ENCODE measurements around the gene TMEM82.

The TMEM82 gene

DNA sequence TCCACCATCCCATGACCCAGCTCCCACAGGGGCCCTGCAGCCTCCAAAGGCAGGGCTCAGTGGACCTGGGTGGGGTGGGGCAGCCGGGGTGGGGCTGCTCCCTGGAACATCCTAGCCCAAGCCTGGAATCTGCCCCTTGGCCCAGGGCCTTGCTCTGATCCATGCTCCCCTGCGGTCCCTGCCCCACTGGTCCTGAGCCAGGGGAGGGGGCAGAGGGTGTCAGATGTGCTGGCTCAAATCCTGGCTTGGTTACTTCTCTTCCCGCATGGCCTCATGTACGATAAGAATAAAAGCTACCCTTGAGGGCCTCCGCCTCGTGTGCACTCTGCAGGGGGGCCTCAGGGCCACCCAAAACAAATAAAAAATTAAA is 5.4 kb upstream of the TMEM82 start:
- DNase-seq, result no peak

DNA sequence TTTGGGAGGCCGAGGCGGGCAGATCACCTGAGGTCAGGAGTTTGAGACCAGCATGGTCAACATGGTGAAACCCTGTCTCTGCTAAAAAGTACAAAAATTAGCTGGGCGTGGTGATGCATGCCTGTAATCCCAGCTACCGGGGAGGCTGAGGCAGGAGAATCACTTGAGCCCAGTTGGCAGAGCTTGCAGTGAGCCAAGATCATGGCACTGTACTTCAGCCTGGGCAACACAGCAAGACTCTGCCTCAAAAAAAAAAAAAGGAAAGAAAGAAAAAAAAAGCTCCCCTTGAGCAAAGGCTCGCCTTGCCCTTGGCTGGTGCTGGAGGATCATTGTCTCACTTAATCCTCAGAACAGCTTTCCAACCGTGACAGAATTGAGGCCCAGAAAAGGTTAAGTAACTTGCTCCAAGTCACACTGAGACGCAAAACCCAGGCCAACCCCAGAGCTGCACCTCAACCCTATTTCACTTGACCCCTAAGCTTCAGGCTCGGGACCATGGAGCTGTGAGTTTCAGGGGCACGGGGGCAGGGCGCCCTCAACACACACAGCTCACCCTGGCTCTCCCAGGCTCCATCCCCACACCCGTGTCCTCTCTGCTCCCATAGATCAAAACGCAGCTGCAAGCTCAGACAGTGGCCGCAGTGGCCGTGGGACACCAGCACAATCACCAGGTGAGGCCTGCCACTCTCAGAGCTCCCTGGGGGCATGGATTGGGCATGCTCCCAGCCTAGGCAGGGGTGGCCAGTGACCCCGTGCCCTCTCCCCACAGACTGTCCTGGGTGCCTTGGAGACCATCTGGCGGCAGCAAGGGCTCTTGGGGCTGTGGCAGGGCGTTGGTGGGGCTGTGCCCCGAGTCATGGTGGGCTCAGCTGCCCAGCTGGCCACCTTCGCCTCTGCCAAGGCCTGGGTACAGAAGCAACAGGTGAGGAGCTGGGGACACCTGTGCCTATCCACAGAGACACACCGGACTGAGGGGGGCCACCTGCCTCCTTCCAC is 4.7 kb upstream of the TMEM82 start:
- no peak for DNase-seq

DNA sequence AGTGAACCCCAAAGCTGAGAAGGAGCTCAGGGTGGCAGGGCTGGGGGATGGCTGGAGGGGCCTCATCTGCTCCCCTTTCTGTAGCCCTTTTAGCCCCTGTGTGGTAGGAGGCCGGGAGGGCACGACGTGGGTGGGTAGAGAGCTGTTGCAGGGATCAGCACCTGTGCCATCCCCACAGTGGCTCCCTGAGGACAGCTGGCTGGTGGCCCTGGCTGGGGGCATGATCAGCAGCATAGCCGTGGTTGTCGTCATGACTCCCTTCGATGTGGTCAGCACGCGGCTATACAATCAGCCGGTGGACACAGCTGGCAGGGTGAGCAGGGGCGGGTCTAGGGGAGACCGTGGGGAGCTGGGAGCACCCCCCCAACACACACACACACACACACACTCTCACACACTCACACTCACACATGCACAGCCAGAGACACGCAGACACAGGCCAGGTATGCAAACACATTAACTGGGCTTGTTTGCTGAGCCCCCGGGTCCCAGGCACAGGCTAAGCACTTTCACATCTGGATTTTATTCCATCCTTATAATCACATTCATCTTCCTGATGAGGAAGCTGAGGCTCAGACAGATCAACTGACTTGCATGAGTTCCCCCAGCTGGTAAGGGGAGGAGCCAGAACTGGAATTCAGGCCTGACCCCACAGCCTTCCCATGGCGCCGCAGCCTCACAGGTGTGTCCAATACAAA is 3.7 kb upstream of the TMEM82 start:
- no peak for DNase-seq

DNA sequence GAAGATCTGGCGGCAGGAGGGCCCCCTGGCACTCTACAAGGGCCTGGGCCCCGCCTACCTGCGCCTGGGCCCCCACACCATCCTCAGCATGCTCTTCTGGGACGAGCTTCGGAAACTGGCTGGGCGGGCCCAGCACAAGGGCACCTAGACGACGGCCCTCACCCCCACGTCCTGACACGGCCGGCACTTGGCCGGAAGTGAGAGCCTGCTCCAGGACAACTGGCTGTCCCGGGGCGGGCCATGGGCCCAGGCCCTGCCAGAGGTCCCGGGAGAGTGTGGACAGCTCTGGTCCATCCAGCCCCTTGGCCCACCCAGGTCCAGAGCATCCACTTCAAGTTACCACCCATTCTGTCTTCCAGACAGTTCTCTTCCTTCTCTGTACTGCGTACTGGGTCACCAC is 3.0 kb upstream of the TMEM82 start:
- no peak for DNase-seq

DNA sequence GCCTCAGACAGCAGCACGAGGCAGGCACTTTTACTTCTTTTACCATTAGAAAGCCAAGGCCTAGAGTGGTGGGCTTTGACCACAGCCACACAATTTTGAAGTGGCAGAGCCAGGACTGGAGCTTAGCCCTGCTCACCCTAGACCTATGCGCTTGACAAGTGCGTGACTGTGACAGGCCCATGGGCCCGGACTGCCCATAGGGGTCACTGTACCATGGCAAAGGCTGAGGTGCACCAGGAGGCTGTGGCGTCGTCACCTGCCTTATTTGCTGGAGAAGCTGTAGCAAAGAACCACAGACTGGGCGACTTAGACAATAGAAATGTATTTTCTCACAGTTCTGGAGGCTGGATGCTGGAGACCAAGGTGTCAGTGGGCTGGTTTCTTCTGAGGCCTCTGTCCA is 2.6 kb upstream of the TMEM82 start:
- DNase-seq, result no peak

DNA sequence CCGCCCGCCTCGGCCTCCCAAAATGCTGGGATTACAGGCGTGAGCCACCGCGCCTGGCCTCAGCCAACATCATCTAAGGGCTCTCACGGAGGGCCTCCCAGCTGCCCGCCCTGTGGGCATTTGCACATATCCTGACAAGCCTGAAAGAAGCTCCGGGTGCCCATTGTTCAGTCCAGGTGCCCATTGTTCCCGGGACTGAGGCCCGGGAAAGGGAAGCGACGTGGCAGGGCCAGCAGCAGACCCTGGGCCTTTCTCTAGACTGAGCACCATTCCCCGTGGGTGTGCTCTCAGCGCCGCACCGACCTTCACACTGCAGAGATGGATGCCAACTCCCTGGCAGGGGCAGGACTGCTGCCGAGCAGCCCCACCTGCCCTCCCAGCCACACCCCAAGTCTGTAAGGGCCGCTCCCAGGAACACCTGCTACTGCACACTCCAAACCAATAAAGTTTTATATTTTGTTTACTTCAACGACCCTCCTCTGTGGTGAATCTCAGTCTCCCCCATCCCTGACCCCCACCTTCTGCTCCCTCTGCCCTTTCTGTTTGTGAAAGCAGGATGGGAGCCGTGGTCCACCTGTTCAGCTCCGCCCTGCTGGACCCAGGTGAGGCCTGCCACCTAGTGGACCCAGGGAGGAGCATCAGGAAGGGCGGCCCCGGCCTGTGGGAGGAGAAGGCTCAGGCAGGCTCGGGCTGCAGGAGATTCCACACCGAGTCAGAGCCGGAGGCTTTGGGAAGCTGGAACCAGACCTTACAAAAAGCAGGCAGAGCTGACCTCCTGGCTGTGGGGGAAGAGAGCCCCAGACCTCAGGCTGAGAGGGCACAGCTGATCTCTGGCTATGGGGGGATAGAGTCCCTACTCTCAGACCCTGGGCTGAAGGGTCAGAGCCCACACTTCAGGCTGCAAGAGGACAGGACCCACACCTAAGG is 1.1 kb upstream of the TMEM82 start:
- DNase-seq, result peak; percentile 83

DNA sequence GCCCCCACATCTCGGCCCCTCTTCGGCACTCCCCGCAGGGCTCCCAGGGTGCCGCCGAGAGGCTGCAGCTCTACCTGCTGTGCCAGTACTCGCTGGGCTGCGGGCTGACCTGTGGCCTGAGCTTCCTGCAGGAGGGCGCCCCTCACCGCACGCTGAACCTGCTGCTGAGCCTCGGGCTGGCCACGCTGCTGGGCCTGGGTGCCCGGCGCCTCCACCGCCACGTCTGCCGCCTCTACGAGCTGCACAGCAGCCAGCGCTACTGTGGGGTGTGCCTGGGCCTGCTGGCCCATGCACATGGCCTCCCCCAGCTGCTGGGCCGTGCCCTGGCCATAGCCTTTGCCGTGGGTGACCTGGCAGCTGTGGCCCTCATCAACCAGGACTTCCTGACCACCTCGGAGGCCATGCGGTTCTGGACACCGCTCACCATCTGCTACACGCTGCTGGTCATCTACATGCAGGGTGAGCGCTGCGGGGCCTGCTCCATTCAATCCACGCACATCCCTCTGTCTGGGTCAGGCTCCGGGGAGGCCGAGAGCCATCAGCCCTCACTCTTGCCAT is 1.9 kb downstream of the TMEM82 start:
- DNase-seq, result no peak

DNA sequence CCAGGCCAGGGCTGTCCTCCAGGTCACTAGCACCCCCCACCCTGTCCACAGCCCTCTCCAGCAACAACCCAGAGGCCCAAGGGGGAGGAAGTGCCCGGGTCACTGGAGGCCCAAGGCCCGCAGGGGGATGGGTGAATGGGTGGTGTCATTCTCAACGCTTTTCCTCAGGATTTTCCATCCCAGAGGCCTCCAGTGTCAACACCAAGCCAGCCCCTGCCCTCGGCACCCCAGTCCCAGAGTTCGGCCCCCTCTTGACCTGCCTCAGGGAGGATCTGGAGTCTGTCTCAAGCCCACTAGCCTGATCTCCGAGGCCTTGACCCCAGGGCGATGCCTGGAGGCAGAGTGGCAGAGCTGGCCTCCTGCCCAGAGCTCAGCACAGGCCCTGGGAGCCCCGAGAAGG is 5.1 kb downstream of the TMEM82 start:
- DNase-seq, result no peak

DNA sequence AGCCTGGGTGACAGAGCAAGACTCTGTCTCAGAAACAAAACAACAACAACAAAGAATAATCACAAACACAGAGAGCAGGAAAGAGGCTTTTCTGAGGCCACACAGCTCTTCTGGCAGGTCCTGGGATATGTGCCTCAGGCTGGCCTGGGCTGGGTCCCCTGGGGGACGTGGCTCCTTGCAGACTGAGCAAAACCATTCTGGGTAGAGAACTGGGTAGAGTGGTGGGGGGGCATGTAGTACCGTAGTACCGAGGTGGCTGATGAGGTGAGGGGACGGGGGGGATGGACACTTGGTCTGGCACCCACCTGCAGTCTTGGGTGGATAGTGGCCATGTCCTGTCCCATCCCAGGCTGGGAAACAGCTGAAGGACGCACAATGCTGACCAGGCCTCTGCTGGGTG is 6.0 kb downstream of the TMEM82 start:
- no peak for DNase-seq

DNA sequence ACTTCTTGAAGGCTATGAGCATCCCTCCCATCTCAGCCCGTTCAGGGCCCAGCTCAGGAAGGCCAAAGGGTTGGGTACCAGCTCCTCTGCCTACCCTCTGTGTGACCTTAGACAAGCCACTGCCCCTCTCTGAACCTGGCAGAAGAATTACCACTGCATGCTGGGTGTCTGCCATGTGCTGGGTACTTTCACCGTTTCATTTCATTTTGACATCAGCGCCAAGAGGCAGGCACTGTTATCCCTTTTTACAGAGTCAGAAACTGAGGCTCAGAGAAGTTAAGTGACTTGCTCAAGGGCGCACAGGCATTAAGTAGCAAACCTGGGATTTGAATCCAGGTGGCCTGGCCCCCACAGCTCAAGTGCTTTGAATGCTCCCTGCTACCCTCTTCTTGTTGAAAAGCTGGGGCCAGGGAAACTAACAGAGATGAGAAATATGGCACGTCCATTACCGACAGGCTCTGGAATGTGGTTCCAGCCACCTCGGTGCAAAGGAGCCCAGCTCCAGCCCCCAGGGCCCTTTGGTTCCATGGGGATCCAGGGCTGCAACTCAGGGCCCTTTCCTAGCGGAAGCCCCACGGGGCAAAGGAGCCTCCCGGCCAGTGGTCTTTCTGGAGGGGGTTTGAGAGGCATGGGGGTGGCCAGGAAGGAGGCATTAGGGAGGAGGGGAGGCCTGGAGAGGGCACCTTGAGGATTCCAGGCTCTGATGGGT is 6.5 kb downstream of the TMEM82 start:
- DNase-seq, result no peak

DNA sequence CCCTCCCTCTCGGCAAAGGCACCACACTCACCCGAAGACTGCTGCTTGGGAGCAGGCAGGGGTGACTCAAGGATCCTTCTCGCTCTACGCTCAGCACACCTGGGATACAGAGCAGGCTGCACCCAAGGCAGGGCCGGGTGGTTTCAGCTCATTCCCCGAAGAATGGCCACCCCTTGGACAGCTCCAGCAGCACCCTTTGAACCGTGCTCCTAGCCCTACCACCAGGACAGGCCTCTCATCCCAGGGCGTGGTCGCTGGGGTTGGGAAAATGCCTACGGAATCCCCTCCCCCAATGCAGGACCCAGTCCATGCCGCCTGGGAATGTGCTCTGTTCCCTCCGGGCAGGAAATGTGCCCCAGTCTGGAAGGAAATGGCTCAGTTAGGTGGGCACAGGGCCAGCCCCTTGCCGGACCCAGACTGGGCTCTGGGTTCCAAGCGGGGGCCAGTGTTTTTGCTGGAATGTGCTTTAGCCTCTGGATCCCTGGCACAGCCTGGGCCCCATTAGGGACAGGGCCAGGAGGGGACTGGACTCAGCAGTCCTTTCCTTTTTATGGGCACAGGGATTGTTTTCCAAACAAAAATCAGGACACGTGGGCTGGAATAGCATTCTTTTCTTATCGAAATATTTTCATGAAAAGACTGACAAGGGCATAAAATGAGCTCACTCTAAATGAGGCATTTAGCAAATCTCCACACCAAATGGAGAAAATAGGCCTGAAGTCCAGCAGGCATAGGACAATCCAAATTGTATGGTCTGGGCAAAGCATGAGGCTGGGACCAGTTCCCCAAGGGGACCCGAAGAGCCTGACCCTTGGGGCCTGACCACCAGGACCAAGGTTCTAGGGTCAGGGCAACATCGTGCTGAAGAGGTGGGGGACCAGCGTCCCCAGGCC is 7.3 kb downstream of the TMEM82 start:
- no peak for DNase-seq

DNA sequence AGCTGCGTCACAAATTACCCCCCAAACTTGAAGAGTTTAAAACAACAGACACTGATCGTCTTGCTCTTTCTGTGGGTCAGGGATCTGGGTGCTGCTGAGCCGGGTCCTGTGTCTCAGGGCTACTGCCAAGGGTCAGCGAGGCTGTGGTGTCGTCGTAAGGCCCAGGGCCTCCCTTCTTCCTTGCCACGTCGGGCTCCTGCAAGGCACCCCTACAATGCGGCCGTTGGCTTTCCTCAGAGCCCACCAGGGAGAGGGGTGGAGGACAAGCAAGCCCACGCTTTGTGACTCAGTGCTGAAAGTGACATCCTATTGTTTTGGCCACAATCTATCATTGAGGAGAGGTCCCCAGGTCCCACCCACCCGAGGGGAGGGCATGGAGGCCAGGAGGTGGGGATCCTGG is 8.6 kb downstream of the TMEM82 start:
- no peak for DNase-seq

DNA sequence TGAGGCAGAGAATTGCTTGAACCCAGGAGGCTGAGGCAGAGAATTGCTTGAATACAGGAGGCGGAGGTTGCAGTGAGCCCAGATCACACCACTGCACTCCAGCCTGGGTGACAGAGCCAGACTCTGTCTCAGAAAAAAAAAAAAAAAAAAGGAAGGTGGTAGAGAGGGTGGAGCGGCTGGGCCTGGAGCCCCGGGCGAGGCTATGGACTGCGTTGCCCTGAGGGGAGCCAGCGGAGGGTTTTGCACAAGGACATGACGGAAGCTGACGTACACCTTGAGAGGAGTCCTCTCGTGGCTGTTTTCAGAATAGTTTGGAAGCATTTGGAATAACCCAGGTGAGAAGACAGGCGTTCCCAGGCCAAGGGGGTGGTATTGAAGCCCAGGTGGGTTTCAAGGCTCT is 9.4 kb downstream of the TMEM82 start:
- no peak for DNase-seq

DNA sequence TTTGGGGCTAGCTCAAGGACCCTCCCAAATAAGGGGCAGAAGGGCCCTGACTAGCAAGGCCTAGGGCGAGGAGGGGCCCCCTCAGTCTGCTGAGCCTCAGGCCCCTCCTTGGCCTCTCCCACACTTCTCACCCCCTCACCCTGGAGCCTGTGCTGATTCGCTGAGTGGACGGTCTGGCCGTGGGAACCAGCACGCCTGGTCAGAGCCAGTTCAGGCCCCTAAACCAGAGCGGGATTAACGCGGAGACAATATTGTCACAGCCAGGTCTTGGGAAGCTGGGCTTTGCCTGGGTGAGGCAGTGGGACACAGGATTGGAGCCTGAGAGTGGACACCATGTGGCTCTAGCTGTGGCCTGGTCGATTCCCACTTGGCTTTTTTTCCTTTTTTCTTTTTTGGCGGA is 11.5 kb downstream of the TMEM82 start:
- DNase-seq, result no peak

DNA sequence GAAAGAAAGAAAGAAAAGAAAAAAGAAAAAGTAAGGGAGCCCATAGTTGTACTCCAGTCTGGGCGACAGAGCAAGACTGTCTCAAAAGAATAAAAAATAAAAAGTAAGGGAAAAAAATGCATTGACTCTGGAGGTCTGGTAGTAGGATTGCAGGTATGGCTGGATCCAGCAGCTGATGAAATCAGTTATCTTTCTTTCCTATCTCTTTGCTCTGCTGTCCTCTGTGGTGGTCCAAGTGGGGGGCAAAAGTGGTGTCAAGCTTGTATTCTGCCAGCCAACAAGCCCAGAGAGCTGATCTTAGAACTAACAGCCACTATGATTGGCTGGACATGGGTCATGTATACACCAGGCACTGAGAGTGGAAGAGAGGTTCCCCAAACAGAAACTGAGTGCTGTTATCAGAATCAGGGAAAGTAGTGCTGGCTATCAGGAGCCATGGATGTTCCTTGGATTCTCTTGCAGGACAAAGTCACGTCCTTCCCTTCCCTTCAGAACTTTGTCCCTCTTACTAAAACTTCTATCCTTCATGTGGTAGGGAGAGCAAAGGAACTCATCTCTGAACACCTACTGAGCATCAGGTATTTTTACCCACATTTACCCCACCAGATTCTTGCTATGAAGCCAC is 12.8 kb downstream of the TMEM82 start:
- DNase-seq, result no peak

DNA sequence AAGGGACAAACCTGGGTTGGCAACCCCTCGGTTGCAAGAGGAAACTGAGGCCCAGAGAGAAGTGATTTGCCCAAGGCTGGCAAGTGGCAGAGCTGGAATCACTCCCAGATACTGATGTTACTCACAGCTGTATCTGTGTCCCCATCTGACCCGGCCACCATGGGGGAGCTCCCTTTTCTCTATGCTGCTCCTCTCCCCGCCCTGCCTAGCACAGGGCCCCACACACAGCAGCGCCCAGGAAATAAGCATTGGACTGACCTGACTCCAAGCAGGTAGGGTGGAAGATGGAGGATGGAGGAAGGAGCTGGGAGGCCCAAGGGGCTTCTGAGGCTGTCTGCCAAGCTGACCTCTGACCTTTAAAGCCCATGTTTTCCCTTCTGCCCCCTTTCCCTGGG is 13.3 kb downstream of the TMEM82 start:
- no peak for DNase-seq

DNA sequence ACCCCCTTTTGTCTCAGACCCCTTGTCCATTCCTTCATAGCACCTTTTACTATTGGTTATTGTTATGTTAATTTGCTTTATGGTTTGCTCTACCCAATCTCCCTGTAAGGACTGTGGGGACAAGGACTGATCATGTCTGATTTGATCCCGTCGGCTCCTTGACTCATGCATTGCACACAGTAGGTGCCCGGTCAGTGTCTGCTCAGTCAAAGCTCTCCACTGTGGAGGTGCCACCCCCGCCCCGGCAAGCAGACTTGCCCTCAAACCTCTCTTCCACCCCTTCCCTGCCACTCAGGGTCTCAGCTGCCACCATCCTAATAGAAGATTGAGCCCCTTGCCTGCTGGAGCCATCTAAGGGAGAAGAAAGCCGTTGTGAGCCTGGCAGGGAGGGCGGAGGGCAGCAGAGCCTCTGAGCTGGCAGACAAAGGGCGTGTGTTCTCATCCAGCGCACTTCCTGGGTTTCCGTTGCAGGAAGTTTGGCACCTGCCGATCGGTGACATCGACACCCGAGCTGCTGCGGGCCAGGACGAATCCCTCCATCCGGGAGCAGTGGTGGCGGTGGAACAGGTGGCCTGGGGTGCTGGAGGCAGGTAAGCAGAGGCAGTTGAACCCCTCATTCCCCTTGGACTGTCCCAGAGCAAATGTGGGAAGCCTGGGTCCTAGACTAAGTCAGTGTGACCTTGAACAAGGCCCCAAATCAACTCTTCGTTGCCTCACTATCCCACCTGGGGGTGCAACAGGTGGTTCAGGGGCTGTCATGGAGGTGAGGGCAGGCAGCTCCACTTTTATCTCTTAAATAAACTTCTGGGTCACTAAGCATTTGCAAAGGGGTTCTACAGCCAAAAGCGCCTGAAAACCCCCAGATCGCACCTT is 14.1 kb downstream of the TMEM82 start:
- DNase-seq, result no peak

DNA sequence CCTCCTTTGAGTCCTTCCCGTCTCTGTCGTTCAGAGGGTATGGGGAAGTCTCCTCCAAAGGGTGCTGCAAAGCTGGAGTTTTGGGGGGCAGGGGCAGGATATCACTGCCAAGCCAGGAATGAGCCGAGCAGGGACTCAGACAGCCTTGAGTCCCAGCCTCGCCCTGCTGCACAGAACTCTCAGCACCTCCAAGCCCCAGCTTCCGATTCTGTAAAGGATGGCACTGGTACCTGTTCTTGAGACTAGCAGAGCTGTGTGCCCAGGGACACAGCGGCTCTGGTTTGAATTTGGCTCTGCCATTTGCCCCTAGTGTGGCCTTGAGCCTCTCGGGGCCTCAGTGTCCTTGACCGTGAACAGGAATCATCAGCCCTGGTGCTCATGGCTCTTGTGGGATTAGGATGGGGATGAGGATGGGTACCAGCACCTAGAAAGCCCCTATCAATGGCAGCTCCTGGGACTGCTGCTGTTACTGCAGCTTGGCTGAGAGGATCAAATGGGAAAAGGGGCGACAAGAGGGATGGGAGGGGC is 14.8 kb downstream of the TMEM82 start:
- DNase-seq, result no peak

DNA sequence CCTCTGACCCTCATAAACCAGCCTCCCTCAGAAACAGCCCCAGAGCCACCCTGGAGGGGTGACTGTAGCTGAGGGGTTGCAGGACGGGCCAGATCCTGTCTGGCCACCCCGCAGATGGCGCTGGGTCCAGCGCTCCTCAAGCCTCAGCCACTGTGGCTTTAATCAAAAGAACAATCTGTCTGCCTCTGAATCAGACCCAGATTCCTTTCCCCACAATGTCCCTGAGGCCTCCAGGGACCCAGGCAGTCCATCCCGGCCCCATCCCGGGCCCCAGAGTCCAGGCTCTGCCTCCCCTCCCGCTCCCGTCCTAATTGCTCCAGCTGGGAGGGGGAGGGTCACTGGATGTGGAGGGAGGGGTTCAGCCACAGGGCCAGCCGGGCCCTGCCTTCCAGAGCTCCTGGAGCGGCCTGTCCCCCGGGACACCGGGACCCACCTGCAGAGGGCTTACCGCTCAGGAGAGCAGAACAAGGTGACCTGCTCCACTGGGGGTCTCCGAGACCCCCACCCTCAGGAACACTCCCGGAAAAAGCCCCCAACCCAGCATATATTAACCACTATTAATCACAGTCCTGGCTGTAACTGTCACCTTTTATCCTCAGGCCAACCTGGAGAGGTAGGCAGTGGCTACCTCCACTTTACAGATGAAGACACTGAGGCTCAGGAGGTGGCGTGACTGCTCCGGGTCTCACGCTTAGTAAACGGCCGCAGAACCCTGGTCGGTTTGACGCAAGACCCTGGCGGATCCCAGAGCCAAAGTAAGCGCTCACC is 15.5 kb downstream of the TMEM82 start:
- DNase-seq, result no peak
